RWPE2 (cell line): ENCODE results near the gene IRF2.
A peak's percentile ranks its signal among the peaks of the same experiment; 100 is the strongest.

Source experiments
- ATAC-seq: fragments of 200-7000 bp; cut with Tn5 transposase; 3 replicates; pipeline ENCODE4 v1.9.1; 2021; ENCODE audit warnings: low read depth
- DNase-seq: peaks from one replicate; pipeline ENCODE4 v3.0.0-alpha.2; 2020; ENCODE audit warnings: low spot score
- H3K27ac ChIP-seq: fragments of 450-650 bp; 2 replicates; pipeline ENCODE4 v1.5.1; 2017; ENCODE audit warnings: mild to moderate bottlenecking; ENCODE audit not compliant: poor library complexity, severe bottlenecking
- H3K27me3 ChIP-seq: fragments of 250-450 bp; sonication (Bioruptor Pico); 2 replicates; pipeline ENCODE4 v1.5.1; 2021; ENCODE audit warnings: mild to moderate bottlenecking, moderate library complexity; ENCODE audit not compliant: insufficient read depth, poor library complexity, severe bottlenecking
- H3K36me3 ChIP-seq: fragments of 250-450 bp; sonication (Bioruptor Pico); 2 replicates; pipeline ENCODE4 v1.5.1; 2020; ENCODE audit warnings: low read depth, mild to moderate bottlenecking, moderate library complexity
- H3K4me1 ChIP-seq: fragments of 250-450 bp; sonication (Bioruptor Pico); 2 replicates; pipeline ENCODE4 v1.5.1; 2021; ENCODE audit warnings: mild to moderate bottlenecking, moderate library complexity; ENCODE audit not compliant: insufficient read depth, poor library complexity, severe bottlenecking
- H3K4me3 ChIP-seq: fragments of 250-450 bp; sonication (Bioruptor Pico); 2 replicates; pipeline ENCODE4 v1.5.1; 2021; ENCODE audit warnings: mild to moderate bottlenecking, moderate library complexity; ENCODE audit not compliant: severe bottlenecking
- H3K9me3 ChIP-seq: fragments of 250-450 bp; sonication (Bioruptor Pico); 2 replicates; pipeline ENCODE4 v1.5.1; 2021; ENCODE audit warnings: mild to moderate bottlenecking, moderate library complexity; ENCODE audit not compliant: severe bottlenecking
- CTCF ChIP-seq: fragments of 450-650 bp; IDR thresholded peaks from one replicate; pipeline ENCODE4 v1.5.1; 2017; ENCODE audit warnings: mild to moderate bottlenecking, moderate library complexity; ENCODE audit not compliant: poor library complexity, severe bottlenecking

IRF2 gene

GRCh38 chr4:184475498-184475897 is 1.1 kb upstream of the IRF2 start:
- no peaks in the 10 kb centered on the region for H3K36me3 ChIP-seq
- H3K4me1 ChIP-seq = peaks cover 4% of the 10 kb centered on the region
- no peaks in the 10 kb centered on the region for H3K9me3 ChIP-seq
- ATAC-seq = no peak
- no peak for DNase-seq
- H3K27me3 ChIP-seq = no peaks in the 10 kb centered on the region
- H3K4me3 ChIP-seq = peak overlapping the region; percentile 83
- no peak for TF ChIP-seq CTCF
- peak overlapping the region; percentile 83 for H3K27ac ChIP-seq

GRCh38 chr4:184475096-184475461 is 729 bp upstream of the IRF2 start:
- H3K9me3 ChIP-seq = no peaks in the 10 kb centered on the region
- H3K36me3 ChIP-seq = no peaks in the 10 kb centered on the region
- H3K4me3 ChIP-seq = peak overlapping the region; percentile 83
- DNase-seq (no peak), ATAC-seq (peak; percentile 7; the same call in 1 of the 3 replicates)
- peak overlapping the region; percentile 83 for H3K27ac ChIP-seq
- no peak for TF ChIP-seq CTCF
- H3K4me1 ChIP-seq = peaks cover 4% of the 10 kb centered on the region
- H3K27me3 ChIP-seq = no peaks in the 10 kb centered on the region

GRCh38 chr4:184473499-184474262 is 669 bp downstream of the IRF2 start:
- no peak for DNase-seq

GRCh38 chr4:184472614-184473498 is 1.5 kb downstream of the IRF2 start:
- DNase-seq (peak; percentile 72), ATAC-seq (peak; percentile 64)
- peak overlapping the region; percentile 83 for H3K27ac ChIP-seq
- no peaks in the 10 kb centered on the region for H3K27me3 ChIP-seq
- H3K9me3 ChIP-seq = no peaks in the 10 kb centered on the region
- peak overlapping the region; percentile 83 for H3K4me3 ChIP-seq
- no peaks in the 10 kb centered on the region for H3K36me3 ChIP-seq
- no peak for TF ChIP-seq CTCF
- H3K4me1 ChIP-seq = peaks cover 4% of the 10 kb centered on the region

More at GRCh38 chr4:184473499-184474262, 669 bp downstream of the IRF2 start:
- Histone ChIP-seq H3K9me3 (no peaks in the 10 kb centered on the region), H3K4me3 (peak overlapping the region; percentile 83), H3K4me1 (peaks cover 4% of the 10 kb centered on the region), H3K27ac (peak overlapping the region; percentile 83), H3K36me3 (no peaks in the 10 kb centered on the region), H3K27me3 (no peaks in the 10 kb centered on the region)
- ATAC-seq = no peak
- TF ChIP-seq CTCF = no peak
